G401 (cell line): ENCODE measurements around the gene VEGFC. TPM values are rescaled to one million over a fixed set of nuclear protein-coding genes. Genes with fewer than 3 reads are reported as not detected.

ENCODE experiments used
- DNase-seq: peaks from one replicate; pipeline ENCODE4 v3.0.0-alpha.2; 2015; ENCODE audit warnings: low spot score
- in situ Hi-C: cut with HindIII; loops from 2 replicates; pipeline ENCODE4 v1.10.0; 2016; ENCODE audit warnings: low sequenced_read_pairs, mixed read lengths
- total RNA-seq: library from RNA; depleted of rRNA; stranded (reverse); fragments of >200 nt; shearing (Covaris generic); gene quantifications from 2 replicates; pipeline ENCODE4 v1.2.3, GENCODE V29; 2014; rRNA removed

Gene VEGFC, protein sequence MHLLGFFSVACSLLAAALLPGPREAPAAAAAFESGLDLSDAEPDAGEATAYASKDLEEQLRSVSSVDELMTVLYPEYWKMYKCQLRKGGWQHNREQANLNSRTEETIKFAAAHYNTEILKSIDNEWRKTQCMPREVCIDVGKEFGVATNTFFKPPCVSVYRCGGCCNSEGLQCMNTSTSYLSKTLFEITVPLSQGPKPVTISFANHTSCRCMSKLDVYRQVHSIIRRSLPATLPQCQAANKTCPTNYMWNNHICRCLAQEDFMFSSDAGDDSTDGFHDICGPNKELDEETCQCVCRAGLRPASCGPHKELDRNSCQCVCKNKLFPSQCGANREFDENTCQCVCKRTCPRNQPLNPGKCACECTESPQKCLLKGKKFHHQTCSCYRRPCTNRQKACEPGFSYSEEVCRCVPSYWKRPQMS
- 0.14 TPM in 1 of 2 replicates, not detected in the other for total RNA-seq

DNA sequence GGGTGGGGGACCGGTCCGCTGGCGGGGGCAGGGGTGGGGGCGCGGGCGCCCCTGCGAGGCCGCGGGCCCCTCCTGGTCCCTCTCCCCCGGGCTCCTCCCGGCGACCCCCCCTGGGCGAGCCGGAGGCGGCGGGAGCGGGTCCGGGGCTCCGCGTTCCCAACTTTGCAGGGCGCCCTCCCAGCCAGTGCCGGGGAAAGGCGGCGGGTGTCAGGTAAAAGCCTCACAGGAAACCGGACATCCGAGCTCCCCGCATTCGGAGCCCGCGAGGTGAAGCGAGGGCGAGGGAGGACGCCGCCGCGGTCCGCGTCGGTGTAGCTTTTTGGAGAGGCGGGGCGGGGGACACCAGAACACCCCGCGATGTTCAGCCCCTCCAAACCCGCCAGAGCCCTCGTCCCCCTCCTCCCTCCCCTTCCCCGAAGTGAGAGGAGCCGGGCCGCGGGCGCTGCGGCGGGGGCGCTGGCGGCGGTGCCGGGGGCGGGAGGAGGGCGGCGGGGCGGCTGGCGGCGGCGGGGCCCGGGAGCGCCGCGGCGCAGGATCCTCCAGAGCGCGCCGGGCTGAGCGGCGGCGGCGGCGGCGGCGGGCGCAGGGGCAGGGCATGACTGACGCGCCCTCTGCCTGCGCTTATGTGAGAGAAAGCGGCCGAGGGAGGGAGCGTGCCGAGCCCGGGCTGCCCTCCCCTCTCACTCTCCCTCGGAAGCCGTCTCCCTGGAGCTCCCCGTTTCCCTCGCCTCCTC is at the start of gene VEGFC:
Gene VEGFC (minus strand): TSS at position 597 of the 734 bp plus-strand sequence. CDS start 611 bp downstream, outside the sequence.
- peak; percentile 21 for DNase-seq

DNA sequence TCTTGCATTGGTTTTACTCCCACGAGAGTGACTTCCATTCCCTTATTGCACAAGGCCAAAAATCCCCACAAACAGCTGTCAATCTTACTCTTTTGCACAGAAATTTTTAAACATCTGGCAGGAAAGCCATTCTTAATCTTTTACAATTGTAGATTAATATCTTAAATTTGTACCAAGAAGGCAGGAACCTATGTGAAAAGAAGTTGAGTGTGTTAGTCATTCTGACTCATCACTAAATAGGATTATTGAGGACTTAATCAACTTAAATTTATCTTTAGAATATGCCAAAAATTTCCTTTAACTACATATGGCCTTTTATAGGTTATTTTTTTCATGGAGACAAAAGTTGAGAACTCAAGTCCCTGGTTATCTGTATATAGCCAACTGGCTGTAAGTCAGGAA is 49.0 kb upstream of the VEGFC start:
- DNase-seq = no peak
- in situ Hi-C loops = no loop called here

More for the DNA sequence above, at the start of gene VEGFC:
- in situ Hi-C loops = no loop called here

DNA sequence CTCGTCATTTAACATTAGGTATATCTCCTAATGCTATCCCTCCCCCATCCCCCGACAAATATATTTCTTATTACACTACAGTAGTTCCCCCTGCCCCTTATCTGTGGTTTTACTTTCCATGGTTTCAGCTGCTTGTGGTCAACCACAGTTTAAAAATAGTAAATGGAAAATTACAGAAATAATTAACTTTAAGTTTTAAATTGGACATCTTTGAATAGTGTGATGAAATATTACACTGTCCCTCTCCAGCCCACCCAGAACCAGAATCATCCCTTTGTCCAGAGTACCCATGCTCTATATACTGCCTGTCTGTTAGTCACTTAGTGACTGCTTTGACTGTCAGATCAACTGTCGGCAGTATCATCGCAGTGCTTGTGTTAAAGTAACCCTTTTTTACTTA is 47.4 kb upstream of the VEGFC start:
- in situ Hi-C loops = no loop called here
- no peak for DNase-seq

DNA sequence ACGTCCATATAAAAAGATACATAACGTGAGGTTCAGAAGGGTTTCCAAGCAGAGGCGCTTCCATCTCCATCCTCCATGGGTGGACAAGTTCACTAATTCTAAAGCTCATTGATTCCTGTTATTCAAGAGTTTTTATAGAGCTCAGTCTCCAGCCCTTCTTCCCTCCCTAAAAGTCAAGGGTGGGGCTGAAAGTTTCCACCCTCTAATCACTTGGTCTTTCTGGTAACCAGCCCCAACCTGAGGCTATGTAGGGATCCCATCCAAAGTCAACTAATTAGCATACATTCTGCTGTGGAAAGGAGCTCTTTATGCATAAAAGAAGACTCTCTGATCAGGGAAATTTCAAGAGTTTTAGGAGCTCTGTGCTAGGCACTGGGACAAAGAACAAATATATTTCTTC is 46.9 kb upstream of the VEGFC start:
- no peak for DNase-seq
- in situ Hi-C loops = no loop called here

DNA sequence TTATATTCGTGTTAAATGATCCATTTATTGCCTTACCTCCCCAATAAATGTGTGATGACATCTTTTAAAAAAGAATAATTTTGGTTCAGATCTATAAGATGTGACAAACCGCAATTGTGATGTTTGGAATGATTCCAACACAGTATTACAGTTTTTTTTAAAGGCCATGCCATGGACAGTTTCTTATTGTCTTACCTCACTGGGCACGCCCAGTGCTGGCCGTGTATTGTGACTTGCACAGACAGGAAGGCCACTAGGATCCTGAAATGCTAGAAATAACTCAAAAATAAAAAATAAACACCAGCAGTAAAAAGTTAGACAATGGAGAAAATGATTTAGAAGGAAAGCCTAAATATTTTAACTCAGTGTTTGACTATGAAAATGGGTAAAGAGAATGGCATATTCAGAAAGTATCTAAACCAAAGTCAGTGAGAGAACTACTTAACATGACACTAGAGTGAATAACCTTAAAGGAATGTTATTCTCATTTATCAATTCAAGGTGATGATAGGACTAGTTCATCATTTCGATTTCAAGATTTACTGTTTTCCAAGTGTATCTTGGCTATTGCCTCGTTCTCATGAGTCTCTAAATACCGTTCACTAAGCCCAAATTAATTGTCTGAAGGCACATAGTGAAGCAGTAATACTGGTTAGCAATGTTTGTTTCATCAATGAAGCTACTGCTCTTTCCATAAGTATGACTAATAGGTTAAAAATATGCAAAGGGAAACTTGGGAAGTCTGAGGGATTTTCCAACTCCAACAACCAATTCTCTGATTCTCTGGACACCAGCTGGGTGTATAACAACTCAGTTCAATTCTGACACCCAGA is 46.1 kb upstream of the VEGFC start:
- DNase-seq = no peak
- in situ Hi-C loops = no loop called here

DNA sequence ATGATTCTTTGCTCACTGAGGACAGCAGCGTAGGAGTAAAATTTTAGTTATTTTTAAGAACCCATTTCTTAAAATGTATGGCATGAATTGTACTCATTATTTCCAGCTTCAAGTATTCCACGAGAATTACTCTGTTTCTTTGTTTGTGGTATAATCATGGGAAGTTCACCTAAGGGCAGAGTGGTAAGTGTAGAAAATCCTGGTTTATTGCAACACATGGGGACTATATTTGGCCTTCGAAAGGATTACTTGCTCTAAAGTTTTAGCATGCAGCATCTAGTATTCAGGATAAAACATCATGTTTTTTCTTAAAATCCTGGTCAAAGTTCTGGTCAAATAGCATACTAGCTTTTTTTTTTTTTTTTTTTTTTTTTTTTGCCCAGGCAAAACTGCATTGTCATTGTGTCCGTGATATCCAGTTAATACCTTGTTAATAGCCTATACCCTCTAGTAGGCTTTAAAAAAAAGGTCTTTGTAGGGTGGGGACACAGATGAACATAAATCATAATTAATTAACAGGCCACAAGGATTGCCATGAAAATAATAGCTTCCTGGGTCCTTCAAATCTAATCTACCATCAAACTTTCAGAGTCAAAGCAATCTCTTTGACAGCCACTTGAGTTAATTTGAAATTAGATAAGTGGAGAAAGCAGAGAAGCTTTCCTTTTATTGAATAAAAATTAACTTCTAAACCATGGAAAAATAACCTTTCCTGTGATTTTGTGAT is 44.6 kb upstream of the VEGFC start:
- in situ Hi-C loops = no loop called here
- no peak for DNase-seq

DNA sequence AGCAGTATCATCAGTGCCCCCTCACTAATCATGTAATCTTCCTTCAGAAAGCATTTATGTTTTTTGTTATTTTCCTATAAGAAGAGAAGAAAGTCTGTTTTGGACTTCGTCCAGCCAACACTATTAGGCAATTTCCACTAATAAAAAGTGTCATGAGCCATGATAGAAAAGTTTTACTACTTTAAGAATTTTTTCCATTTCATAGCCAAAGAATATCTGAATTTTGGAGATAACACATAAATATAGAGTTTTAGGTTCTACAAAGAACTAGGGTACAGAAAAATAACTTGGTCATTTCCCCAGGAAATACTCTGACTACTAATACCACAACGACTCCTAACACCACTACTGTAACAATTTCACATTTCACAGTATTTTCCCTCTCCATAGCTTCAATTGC is 41.8 kb upstream of the VEGFC start:
- in situ Hi-C loops = no loop called here
- DNase-seq = no peak

DNA sequence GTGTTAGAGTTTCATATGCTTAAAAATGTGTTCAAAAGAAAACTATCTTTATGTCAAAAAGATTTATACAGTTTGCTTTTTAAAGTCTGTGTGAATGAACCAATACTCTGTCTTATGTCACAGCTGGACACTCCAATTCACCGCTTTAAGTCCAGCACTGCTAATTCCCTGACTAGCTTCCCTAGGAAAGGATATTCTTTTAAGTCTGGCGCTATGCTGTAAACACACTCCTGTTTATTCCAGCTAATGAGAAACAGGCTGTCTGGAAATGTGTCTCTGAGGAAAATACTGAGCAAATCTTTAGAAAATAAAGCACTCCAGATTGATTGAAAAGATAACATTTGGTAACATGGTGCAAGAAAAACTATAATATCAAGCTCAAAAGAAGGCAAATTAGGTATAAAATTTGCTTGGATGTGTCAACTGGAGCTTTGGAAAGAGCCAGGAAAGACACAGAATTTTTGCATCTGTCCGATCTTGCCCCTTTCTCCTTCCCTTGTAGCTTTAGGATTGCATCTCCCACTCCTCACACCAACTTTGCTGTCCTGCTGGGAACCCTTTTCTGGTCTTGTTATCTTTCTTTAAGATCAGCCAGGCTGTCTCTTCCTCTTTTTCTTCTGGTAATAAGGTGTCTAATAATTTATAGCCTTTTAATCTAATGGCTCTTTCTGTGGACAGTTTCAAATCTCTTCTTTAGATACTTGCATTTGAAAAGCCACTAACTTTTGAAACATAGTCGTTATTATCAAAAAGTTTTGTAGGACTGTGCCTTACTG is 40.9 kb upstream of the VEGFC start:
- in situ Hi-C loops = no loop called here
- DNase-seq = no peak

DNA sequence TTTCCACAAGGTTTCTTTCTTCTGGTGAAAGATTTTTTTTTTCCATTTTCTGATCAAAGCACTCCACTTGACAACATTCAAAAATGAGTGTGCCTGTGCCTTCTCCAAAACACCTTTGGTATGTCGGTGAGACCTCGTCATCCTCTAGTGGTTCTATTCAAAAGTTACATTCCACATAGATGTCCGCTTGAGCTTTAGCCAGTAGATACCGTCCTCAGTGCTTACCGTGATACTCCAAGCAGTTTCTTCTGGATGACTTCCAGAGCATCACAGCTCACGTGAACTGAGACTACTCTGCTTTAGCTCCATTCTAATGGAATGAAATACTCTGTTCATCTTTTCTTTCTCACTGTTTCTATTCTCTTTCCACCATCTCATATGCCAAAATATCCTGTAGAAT is 38.2 kb upstream of the VEGFC start:
- in situ Hi-C loops = no loop called here
- no peak for DNase-seq

DNA sequence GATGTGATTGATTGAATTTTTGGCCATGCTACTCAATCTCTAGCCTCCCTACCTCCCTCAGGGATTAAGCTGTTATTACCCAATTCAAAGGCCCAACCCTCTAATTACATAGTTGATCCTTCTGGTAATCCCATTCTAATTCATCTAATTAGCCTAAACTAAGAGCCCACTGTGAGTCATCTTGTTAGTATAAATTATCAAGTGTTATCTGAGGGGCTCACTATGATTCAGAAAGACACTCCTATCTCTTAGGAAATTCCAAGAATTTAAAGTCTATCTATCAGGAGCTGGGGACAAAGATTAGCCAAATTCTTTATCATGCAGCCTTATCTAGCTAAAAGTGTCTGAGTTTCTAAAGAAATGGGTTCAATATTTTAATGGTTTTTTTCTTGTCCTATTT is 32.9 kb upstream of the VEGFC start:
- in situ Hi-C loops = no loop called here
- DNase-seq = no peak

DNA sequence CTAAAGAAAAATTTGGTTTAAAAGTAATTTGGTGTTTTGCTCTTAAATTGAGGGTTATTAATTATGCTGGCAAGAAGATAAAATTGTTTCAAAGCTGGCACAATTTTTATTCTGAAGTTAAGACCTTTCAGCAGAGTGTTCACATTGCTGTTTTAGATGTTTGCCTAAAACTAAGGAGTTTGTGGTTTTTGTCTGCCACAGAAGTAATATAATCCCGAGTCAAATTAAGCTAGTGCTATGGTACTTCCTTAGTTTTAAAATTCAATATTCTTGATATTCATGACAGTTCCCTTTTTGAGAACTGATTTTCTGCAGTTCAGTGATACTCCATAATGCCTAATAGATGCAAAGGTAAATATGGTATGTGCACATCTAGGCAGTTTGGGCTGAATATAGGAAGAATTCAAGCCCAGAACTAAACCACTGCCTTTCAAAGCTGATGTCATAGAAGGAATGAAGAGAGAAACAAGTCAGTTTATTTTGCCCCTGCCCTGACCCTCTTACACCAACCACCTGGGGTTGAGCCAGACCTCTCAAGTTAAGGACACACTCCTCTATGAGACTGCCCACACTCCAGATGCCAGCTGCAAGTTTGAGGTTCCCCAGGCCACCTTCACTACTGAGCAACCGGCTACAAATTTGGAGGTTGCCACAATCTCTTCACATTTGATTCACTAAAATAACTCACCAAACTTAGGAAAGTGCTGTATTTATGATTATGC is 32.1 kb upstream of the VEGFC start:
- in situ Hi-C loops = no loop called here
- DNase-seq = no peak

DNA sequence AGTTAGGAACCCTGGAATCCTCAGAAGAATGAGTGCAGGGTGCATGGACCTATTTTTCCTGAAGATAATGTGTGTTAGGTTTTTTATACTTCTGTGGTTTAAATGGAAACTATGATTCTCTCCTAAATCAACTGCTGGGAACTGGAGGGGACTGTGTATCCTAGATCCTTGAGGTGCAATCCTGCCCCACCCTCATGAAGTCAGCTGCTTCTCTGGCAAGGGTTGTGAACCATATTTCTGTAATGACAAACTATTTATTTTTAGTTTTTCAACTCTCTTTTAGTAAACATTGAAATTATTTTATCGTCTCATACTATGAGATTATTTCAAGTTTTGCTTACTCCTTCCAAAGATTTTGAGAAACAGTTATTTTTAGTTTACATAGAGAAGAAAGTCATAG is 25.8 kb upstream of the VEGFC start:
- in situ Hi-C loops = no loop called here
- DNase-seq = no peak

DNA sequence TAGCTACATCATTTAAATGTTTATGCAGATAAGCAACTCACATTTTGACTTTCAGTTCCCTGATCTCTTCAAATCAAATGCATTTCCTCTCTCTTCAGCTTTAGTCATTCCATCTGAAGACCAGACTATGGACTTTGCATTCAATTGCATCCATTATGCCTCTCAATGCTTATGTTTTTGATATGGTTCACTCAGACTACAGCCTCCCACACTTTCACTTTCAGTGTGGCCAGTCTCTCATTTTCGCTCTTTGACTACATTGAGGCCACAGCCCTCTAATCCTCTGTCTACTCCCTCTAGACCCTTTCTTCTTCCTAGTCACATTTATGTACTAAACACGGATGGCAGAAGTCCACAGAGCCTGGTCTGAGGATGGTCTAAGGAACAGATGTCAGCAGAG is 24.5 kb upstream of the VEGFC start:
- in situ Hi-C loops = no loop called here
- no peak for DNase-seq

DNA sequence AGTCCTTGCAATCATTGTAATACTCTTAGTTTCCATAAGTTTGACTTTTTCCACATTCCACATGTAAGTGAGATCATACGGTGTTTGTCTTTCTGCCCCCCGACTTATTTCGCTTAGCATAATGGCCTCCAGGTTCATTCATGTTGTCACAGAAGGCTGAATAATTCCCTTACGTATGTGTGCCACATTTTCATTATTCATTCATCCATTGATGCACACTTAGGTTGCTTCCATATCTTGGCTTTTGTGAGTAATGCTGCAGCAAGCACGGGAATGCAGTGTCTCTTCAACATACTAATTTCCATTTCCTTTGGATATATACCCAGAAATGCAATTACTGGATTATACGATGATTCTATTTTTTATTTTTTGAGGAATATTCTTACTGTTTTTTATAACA is 22.0 kb upstream of the VEGFC start:
- in situ Hi-C loops = no loop called here

DNA sequence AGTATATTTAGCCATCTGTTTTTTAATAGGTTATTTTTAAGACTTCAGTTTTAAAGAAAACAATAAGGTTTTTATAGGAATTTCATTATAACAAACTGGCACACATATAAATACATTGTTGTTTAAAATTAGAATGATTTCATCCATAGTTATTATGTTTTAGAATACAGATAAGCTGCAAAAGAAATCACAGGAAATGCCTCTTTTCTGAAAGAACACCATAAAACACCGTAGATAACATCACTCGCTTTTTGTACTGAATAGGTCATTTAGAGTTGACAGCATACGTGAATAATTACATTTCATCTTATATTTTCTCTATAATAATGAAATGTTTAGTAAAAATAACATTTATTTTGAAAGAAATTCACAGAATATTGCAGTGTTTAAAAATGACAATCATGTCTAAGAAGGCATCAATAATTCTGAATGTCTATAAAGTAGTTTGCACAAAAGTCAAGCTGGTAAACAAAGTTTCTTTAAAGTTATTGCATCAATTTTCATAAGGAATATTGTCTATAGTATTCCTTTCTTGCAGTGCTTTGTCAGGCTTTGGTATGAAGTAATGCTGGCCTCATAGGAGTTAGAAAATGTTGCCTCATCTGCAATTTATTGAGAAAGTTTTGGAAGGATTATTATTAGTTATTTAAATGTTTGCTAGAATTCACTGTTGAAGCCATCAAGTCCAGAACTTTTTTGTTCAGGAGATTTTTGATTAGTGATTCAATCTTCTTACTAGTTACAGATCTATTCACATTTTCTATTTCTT is 17.9 kb upstream of the VEGFC start:
- in situ Hi-C loops = no loop called here
- DNase-seq = no peak

More for the DNA sequence above, 22.0 kb upstream of the VEGFC start:
- no peak for DNase-seq

DNA sequence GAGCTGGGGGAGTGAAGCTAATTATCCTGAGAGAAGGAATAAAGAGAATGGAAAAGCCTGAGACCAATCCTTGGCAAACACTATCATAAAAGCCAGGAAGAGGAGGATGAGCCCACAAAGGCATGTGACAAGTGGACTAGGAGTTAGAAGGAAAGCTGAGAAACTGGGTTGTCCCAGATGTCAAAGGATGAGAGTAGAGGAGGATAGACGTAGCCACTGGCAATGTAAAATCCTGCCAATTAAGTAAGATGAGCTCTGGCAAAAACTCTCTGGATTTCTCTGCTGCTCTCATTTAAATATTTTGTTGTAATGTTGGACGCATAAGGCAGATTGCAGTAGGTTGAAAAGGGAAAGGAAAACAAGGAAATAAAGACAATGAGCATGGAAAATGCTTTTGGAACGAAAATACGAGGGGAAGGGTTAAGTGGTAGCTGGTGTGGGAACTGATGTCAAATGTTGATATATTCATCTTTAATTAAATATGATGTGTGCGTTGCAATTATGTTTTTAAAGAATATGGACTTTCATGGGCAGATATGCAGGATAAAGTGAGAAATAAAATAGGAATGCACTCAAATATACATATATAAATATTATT is 14.2 kb upstream of the VEGFC start:
- in situ Hi-C loops = no loop called here
- DNase-seq = no peak

DNA sequence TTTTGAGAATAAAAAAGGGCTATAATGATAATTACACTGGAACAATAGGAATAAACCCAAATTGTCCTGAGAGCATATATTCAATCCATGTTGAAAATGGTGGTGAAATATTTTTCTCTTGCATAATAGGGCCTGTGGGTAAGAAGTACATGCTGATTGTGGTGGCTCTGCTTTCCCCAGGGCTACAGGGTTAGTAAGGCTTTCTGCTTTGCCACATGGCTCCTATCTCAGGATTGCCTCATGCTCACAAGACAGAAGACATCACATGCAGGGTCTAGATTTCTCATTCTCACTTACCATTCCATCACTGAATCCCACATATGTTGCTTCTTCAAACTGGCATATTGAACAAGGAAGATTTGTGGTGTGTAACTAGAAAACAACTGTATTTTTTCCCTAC is 12.4 kb upstream of the VEGFC start:
- in situ Hi-C loops = no loop called here
- no peak for DNase-seq
